ENCODE data around the gene FAU.

Gene FAU

DNA sequence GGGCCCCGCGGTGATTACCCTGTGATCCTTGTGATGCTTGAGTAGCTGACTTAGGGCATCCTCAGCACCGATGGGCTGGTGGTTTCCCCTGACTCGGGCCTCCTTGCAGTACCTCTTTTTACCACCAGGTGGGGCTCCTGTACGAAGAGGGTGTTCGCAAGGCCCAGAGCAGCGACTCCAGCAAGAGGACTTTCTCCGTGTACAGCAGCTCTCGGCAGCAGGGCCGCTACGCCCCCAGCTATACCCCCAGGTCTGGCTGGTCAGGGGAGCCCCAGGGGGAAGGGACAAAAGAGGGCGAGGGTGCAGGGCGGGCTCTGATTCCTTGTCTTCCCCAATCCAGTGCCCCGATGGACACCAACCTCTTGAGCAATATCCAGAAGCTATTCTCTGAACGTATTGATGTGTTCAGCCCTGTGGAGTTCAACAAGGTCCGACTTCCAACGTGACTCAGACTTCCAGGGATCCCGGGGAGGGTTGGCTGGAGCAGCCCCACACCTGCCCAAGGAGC, 11.5 kb downstream of the FAU start:
- Histone ChIP-seq H3K27me3 (ENCODE audit: control insufficient read depth, insufficient read depth, low read length) (no peaks in the 10 kb centered on the region), H3K4me3 (ENCODE audit: low read length) (no peak overlapping the region), H3K9ac (ENCODE audit: low read length) (no peak overlapping the region), H3K9me3 (ENCODE audit: control insufficient read depth, low read depth, low read length) (no peaks in the 10 kb centered on the region), H3K36me3 (ENCODE audit: control insufficient read depth, low read depth, low read length) (no peaks in the 10 kb centered on the region), H3K4me1 (ENCODE audit: control insufficient read depth, low read depth, low read length) (peaks cover 5% of the 10 kb centered on the region), H3K27ac (ENCODE audit: low read length) (no peak overlapping the region)

DNA sequence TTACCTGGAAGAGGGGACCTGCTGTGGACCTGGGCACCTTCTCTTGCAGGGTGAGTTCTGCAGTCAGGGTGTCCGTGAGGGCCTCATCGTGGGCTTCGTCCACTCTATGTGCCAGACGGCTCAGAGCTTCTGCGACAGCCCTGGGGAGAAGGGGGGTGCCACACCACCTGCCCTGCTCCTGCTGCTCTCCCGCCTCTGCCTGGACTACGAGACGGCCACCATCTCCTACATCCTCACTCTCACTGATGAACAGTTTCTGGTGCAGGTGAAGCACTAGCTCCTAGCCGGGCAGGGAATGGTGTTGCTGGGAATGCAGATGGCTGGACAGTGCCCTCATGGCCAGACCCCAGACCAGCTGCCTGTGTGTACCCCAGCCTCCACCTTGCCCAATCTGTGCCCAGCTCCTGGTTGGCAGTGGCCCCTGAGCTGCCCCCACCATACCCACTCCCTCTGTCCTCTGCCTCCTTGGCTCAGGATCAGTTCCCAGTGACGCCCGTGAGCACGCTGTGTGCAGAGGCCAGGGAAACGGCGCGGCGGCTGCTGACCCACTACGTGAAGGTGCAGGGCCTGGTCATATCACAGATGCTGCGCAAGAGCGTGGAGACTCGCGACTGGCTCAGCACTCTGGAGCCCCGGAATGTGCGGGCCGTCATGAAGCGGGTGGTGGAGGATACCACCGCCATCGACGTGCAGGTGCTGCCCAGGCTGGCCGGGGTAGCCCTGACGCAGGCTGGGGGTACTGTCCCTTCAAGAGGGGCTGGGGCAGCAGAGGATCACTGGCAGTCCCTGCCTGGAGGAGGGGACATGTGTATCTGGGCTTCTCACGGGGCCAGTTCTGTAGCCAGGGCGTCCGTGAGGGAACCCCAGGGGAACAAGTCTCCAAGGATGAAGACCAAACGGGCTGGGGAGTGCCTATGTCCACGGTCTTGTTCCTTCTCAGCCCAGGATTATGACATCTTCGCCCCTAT, 12.4 kb downstream of the FAU start:
- no peaks in the 10 kb centered on the region for H3K36me3 ChIP-seq (ENCODE audit: control insufficient read depth, low read depth, low read length)
- H3K4me3 ChIP-seq (ENCODE audit: low read length): no peak overlapping the region
- H3K9me3 ChIP-seq (ENCODE audit: control insufficient read depth, low read depth, low read length): no peaks in the 10 kb centered on the region
- peaks cover 5% of the 10 kb centered on the region for H3K4me1 ChIP-seq (ENCODE audit: control insufficient read depth, low read depth, low read length)
- H3K9ac ChIP-seq (ENCODE audit: low read length): no peak overlapping the region
- H3K27me3 ChIP-seq (ENCODE audit: control insufficient read depth, insufficient read depth, low read length): no peaks in the 10 kb centered on the region
- no peak overlapping the region for H3K27ac ChIP-seq (ENCODE audit: low read length)

DNA sequence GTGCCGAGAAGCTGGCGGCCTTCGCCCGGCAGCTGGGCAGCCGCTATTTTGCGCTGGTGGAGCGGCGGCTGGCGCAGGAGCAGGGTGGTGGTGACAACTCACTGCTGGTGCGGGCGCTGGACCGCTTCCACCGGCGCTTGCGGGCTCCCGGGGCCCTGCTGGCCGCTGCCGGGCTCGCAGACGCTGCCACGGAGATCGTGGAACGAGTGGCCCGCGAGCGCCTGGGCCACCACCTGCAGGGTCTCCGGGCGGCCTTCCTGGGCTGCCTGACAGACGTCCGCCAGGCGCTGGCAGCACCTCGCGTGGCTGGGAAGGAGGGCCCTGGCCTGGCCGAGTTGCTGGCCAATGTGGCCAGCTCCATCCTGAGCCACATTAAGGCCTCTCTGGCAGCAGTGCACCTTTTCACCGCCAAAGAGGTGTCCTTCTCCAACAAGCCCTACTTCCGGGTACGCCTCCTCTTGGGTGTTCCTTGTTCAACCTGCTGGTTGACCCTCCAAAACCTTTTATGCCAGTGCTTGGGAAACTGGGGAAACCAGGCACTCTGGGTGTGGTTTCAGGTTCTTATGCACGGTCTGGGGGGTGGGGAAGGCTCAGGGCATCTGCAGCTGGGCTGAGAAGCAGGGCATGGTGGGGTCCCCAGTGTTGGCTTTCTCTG, 13.3 kb downstream of the FAU start:
- Histone ChIP-seq H3K27me3 (ENCODE audit: control insufficient read depth, insufficient read depth, low read length) (no peaks in the 10 kb centered on the region), H3K4me3 (ENCODE audit: low read length) (no peak overlapping the region), H3K9ac (ENCODE audit: low read length) (no peak overlapping the region), H3K36me3 (ENCODE audit: control insufficient read depth, low read depth, low read length) (no peaks in the 10 kb centered on the region), H3K9me3 (ENCODE audit: control insufficient read depth, low read depth, low read length) (no peaks in the 10 kb centered on the region), H3K27ac (ENCODE audit: low read length) (no peak overlapping the region), H3K4me1 (ENCODE audit: control insufficient read depth, low read depth, low read length) (peaks cover 5% of the 10 kb centered on the region)

DNA sequence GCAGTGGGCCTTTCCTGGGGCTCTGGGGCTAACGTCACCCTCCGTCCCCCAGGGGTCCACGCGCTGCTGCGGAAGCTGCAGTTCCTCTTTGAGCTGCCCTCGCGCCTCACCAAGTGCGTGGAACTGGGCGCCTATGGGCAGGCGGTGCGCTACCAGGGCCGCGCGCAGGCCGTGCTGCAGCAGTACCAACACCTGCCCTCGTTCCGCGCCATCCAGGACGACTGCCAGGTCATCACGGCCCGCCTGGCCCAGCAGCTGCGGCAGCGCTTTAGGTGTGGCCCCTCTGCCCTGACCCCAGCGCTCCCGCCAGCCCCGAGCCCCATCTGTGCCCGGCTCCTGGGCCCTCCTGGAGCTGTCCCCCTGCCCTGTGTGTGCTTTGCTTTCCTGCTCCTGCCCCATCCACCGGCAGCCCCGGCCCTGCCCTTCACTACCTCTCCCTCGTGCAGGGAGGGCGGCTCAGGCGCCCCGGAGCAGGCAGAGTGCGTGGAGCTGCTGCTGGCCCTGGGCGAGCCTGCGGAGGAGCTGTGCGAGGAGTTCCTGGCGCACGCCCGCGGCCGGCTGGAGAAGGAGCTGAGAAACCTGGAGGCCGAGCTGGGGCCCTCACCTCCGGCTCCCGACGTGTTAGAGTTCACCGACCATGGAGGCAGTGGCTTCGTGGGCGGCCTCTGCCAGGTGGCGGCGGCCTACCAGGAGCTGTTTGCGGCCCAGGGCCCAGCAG, 14.0 kb downstream of the FAU start:
- no peak overlapping the region for H3K9ac ChIP-seq (ENCODE audit: low read length)
- H3K36me3 ChIP-seq (ENCODE audit: control insufficient read depth, low read depth, low read length): no peaks in the 10 kb centered on the region
- H3K4me1 ChIP-seq (ENCODE audit: control insufficient read depth, low read depth, low read length): no peaks in the 10 kb centered on the region
- no peaks in the 10 kb centered on the region for H3K9me3 ChIP-seq (ENCODE audit: control insufficient read depth, low read depth, low read length)
- H3K27me3 ChIP-seq (ENCODE audit: control insufficient read depth, insufficient read depth, low read length): no peaks in the 10 kb centered on the region
- no peak overlapping the region for H3K4me3 ChIP-seq (ENCODE audit: low read length)
- no peak overlapping the region for H3K27ac ChIP-seq (ENCODE audit: low read length)

DNA sequence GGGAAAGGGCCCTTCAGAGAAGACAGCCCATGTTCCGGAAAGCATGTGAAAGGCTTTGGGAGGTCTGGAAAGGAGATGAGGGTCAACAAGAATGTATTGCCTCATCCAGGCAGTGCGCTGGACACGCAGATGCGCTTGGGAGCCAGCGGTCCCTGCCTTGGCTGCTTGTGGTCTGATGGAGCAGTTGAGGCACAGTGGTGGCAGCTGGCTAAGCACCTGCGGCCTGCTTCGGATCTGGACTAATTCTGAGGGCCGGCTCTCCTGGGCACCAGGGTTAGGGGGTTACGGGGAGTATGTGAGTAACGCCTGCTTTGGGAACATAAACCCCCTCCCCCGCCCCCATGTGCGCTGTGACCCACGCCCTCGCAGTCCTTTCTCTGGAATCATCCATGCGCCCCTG, 14.9 kb downstream of the FAU start:
- H3K36me3 ChIP-seq (ENCODE audit: control insufficient read depth, low read depth, low read length): no peaks in the 10 kb centered on the region
- H3K4me1 ChIP-seq (ENCODE audit: control insufficient read depth, low read depth, low read length): no peaks in the 10 kb centered on the region
- no peak overlapping the region for H3K9ac ChIP-seq (ENCODE audit: low read length)
- H3K27ac ChIP-seq (ENCODE audit: low read length): no peak overlapping the region
- no peak overlapping the region for H3K4me3 ChIP-seq (ENCODE audit: low read length)
- no peaks in the 10 kb centered on the region for H3K9me3 ChIP-seq (ENCODE audit: control insufficient read depth, low read depth, low read length)
- H3K27me3 ChIP-seq (ENCODE audit: control insufficient read depth, insufficient read depth, low read length): no peaks in the 10 kb centered on the region

DNA sequence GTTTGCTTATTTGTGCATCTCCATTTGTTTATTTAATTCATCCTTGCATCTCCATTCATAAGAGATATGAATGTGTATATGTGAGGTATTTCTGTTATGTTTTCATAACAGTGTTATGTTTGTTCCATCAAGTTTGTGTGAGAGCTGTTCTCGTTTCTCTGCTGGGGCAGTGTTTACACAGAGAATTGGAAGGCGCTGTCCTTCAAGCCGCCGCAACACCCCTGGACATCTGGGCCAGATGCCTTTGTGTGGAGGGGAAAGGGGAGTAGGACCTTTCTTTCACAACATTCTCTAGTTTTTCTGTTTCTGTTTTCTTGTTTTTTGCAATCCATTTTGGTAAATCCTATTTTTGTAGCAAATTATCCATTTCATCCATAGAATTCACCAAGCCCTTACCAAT, 17.3 kb downstream of the FAU start:
- H3K27ac ChIP-seq (ENCODE audit: low read length): no peak overlapping the region
- H3K4me1 ChIP-seq (ENCODE audit: control insufficient read depth, low read depth, low read length): no peaks in the 10 kb centered on the region
- no peak overlapping the region for H3K9ac ChIP-seq (ENCODE audit: low read length)
- H3K36me3 ChIP-seq (ENCODE audit: control insufficient read depth, low read depth, low read length): no peaks in the 10 kb centered on the region
- H3K27me3 ChIP-seq (ENCODE audit: control insufficient read depth, insufficient read depth, low read length): no peaks in the 10 kb centered on the region
- no peak overlapping the region for H3K4me3 ChIP-seq (ENCODE audit: low read length)
- no peaks in the 10 kb centered on the region for H3K9me3 ChIP-seq (ENCODE audit: control insufficient read depth, low read depth, low read length)

DNA sequence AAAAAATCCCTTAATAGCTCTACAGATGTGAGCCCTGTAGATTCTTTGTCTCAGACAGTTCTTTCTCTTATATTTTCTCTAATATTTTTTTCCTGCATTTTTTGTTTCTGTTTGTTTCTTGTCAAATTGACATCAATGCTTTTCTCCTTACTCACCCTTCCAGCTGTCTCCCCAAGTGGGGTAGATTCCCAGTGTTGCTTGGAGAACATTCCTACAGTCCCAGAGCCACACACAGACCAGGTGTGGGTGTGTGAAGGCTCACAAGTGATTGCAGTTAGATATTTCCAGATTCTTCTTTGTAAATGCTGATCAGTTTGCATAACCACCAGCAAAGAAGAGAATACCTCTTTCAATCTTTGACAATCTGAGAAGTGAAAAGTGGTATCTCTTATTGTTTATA, 18.5 kb downstream of the FAU start:
- Histone ChIP-seq H3K27ac (ENCODE audit: low read length) (no peak overlapping the region), H3K36me3 (ENCODE audit: control insufficient read depth, low read depth, low read length) (no peaks in the 10 kb centered on the region), H3K9ac (ENCODE audit: low read length) (no peak overlapping the region), H3K4me3 (ENCODE audit: low read length) (no peak overlapping the region), H3K9me3 (ENCODE audit: control insufficient read depth, low read depth, low read length) (no peaks in the 10 kb centered on the region), H3K4me1 (ENCODE audit: control insufficient read depth, low read depth, low read length) (no peaks in the 10 kb centered on the region), H3K27me3 (ENCODE audit: control insufficient read depth, insufficient read depth, low read length) (no peaks in the 10 kb centered on the region)

DNA sequence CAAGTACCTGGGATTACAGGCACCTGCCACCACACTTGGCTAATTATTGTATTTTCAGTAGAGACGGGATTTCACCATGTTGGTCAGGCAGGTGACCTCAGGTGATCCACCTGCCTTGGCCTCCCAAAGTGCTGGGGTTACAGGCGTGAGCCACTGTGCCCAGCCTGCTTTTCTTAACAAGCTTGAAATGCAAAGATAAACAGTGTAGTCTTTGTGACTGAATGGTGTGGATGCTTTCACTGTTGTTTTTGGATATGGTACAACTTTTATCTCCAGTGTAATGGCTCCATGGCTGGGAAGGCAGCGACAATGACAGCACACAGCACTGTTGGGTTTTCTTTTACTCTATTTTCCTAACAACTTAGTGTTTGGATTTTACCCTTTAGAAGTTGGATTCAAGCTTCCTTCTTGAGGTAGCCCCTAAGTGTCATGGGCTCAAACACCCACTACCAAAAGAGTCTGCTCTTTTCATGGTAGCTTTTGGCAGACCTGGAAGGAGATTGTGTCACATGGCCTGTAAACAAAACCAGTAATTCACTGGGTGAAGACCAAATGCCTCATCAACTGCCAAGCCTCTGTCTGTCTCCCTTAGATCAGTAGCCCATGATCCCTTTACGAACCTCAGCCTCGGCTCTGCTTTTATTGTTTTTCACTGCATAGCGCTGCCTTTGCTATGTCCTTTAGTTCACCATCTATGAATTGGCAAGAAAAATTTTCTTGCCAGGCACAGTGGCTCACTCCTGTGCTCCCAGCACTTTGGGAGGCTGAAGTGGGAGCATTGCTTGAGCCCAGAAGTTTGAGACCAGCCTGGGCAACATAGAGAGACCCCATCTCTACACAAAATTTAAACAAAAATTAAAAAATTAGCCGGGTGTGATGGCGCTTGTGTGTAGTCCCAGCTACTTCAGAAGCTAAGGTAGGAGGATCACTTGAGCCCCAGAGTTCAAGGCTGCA, 19.5 kb downstream of the FAU start:
- Histone ChIP-seq H3K27ac (ENCODE audit: low read length) (no peak overlapping the region), H3K4me3 (ENCODE audit: low read length) (no peak overlapping the region), H3K4me1 (ENCODE audit: control insufficient read depth, low read depth, low read length) (no peaks in the 10 kb centered on the region), H3K36me3 (ENCODE audit: control insufficient read depth, low read depth, low read length) (no peaks in the 10 kb centered on the region), H3K9me3 (ENCODE audit: control insufficient read depth, low read depth, low read length) (no peaks in the 10 kb centered on the region), H3K9ac (ENCODE audit: low read length) (no peak overlapping the region), H3K27me3 (ENCODE audit: control insufficient read depth, insufficient read depth, low read length) (no peaks in the 10 kb centered on the region)

DNA sequence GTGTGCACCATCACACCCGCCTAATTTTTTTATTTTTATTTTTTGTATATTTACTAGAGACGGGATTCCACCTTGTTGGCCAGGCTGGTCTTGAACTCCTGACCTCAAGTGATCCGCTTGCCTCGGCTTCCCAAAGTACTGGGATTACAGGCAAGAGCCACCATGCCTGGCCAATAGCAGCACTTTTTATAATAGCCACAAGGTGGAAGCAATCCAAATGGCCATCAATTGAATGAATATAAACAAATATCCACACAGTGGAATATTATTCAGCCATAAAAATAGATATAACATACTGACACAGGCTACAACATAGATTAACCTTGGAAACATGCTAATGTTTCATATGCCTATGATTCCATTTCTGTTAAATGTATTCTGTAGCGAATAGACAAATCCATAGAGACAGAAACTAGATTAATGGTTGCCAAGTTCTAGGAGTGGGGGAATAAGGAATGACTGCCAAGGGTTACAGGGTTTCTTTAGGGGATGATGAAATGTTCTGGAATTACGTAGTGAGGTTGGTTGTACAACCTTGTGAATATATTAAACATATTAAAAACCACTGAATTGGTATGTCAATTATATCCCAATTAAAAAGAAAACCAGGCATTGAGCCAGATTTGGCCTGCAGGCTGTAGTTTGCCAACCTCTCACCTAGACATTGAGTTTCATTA, 21.1 kb downstream of the FAU start:
- H3K4me1 ChIP-seq (ENCODE audit: control insufficient read depth, low read depth, low read length): peaks cover 5% of the 10 kb centered on the region
- H3K36me3 ChIP-seq (ENCODE audit: control insufficient read depth, low read depth, low read length): no peaks in the 10 kb centered on the region
- H3K4me3 ChIP-seq (ENCODE audit: low read length): no peak overlapping the region
- no peaks in the 10 kb centered on the region for H3K27me3 ChIP-seq (ENCODE audit: control insufficient read depth, insufficient read depth, low read length)
- H3K9me3 ChIP-seq (ENCODE audit: control insufficient read depth, low read depth, low read length): no peaks in the 10 kb centered on the region
- H3K9ac ChIP-seq (ENCODE audit: low read length): no peak overlapping the region
- H3K27ac ChIP-seq (ENCODE audit: low read length): no peak overlapping the region

DNA sequence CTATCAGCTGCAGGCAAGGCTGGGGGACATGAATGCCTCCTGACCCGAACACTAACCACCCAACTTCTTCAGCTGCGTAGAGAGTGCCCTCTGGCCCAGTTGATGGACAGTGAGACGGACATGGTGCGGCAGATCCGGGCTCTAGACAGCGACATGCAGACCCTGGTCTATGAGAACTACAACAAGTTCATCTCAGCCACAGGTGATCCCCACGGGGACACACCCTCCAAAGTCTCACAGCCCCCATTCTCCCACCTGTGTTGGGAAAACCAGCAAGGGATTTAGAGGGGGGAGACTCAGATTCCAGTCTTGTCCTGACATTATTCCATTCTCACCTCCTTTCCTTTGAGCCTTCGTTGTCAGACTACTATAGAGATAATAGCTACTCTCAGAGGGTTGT, 25.0 kb downstream of the FAU start:
- Histone ChIP-seq H3K27ac (ENCODE audit: low read length) (no peak overlapping the region), H3K36me3 (ENCODE audit: control insufficient read depth, low read depth, low read length) (no peaks in the 10 kb centered on the region), H3K9ac (ENCODE audit: low read length) (no peak overlapping the region), H3K4me1 (ENCODE audit: control insufficient read depth, low read depth, low read length) (peaks cover 7% of the 10 kb centered on the region), H3K27me3 (ENCODE audit: control insufficient read depth, insufficient read depth, low read length) (no peaks in the 10 kb centered on the region), H3K9me3 (ENCODE audit: control insufficient read depth, low read depth, low read length) (no peaks in the 10 kb centered on the region), H3K4me3 (ENCODE audit: low read length) (peak overlapping the region; percentile 90)

Data from iPS-18a (cell line).